AML-193 (cell line): ENCODE results near the gene NKAP.
"Not testable (repeated sequence)": the region's sequence is repeated elsewhere in the genome, so short reads cannot be mapped to it uniquely, and the experiment has no call there.

ENCODE experiments used
- DNase-seq, 2 experiments: peaks; one replicate each; lab custom pipeline; 2025; lab: John Stamatoyannopoulos, UW

NKAP gene

GRCh38 chrX:119943185-119943988 lies at the start of gene NKAP:
TSS of gene NKAP (minus strand) at chrX:119943751. CDS start at chrX:119943605, 146 bp downstream.
- DNase-seq = peak; percentile 73 to 78

DNA sequence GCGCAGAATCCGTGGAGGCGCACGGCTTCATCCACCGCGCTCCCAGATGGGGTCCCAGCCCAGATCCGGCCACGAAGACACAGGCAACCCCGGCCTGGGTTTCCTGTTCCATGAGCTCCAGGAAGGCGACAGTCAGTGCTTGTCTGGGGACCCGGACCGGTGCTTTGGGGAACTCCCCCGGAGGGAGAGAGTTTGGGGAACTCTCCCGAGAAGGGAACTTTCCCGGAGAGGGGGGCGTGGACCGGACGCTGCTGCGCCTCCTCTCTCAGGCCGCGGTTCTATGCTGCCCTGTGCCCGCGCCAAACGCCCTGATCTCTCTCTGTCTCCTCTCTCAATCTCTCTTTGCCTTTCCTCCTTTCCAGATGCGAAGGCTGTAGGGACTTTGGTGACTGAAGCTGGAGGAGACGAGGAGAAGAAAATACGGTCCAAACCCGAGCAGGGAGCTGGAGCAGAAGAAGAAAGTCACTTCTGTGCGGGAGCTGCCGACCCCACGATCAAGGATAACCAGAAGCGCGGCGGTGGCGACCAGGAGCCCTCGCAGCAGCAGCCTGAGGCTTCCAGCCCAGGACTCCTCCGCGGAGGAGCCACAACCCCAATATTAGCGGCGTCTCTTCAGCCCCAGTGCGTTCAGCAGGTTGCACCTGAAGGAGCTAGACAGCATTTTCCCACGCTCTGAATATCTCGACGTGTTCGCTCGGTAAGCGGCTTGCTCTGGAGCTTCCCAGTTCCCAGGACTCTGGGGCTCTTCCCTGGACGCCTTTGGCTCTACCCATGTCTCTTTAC lies 47.6 kb upstream of the NKAP start:
- DNase-seq = no peak

GRCh38 chrX:119990556-119991004 lies 47.0 kb upstream of the NKAP start:
- DNase-seq = no peak

GRCh38 chrX:119989905-119990555 lies 46.5 kb upstream of the NKAP start:
- DNase-seq = no peak

GRCh38 chrX:119986203-119986602 lies 42.7 kb upstream of the NKAP start:
- no peak for DNase-seq

DNA sequence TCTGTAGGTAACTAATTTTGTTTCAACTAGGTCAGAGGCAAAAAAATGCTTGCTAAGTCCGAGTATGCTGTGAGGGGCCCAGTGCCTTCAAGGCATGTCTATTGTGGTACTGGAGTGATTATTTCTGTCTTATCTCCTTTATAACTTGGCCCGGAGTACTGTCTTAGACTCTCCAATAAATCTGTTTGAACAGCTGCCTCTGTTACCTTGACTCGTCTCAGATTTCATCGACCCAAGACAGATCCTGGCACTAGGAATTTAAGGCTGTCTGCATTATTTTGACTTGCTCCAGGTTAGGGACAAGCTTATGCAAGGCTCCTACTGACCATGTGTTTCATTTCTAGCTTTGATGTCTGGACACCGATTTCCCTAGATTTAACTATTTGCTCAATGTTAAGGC lies 41.1 kb upstream of the NKAP start:
- no peak for DNase-seq

DNA sequence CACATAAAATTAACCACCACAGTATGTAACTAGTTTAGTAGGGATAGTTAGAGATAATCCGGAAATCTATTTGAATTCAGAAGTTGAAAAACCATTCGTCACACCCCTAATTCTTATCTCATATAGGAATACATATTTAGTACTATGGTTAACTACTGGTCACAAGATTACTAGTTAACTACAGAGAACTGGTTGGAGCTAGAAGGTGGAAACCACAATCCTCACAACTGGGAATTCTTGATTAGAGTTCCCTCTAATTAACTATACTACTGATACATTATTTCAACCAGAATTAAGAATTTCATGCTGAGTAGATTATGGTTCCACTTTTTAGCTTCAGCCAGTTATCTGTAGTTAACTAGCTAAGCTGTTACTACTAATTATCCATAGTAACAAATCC lies 39.9 kb upstream of the NKAP start:
- no peak for DNase-seq

DNA sequence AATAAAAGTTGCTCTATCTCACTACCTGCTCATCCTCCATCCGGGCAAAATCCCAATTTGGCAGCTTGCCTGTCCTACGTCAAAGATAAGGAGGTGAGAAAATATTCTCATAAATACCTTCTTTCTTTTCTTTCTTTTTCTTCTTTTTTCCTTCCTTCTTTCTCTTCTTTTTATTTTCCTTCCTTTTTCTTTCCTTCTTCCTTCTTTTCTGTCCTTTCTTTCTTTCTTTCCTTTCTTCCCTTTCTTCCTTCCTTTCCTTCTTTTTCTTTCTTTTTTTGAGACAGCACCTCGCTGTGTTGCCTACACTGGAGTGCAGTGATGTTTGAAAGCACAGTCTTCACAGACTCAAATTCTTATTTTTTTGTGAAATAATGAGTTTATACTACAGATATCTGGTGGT lies 38.6 kb upstream of the NKAP start:
- DNase-seq = no peak

DNA sequence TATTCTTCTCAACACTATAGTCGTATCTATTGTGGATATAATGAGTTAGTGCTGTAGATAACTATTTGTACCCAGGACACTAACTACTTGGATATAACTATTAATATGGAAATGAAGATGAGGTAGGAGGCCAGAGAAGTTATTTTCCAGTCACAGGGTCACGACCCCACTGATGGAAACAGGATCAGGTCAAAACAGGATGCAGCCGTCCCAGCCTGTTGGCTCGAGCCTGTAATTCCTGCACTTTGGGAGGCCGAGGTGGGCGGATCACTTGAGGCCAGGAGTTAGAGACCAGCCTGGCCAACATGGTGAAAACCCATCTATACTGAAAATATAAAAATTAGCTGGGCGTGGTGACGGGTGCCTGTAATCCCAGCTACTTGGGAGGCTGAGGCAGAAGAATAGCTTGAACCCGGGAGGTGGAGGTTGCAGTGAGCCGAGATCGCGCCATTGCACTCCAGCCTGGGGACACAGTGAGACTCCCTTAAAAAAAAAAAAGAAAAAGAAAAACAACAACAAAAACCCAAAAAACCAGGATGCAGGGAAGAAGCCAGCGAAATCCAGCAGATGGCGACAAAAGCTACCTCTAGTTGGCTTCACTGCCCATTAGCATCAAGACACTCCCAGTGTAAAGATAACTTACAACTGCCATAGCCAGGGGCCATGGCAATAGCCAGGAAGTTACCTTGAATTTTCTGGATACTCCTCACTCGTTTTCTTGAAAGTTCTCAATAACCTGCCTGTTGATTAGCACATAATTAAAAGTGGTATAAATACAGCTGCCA lies 37.9 kb upstream of the NKAP start:
- DNase-seq = peak; percentile 0 to 35

DNA sequence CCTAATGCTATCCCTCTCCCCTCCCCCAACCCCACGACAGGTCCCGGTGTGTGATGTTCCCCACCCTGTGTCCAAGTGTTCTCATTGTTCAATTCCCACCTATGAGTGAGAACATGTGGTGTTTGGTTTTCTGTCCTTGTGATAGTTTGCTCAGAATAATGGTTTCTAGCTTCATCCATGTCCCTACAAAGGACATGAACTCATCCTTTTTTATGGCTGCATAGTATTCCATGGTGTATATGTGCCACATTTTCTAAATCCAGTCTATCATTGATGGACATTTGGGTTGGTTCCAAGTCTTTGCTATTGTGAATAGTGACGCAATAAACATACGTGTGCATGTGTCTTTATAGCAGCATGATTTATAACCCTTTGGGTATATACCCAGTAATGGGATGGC lies 33.6 kb upstream of the NKAP start:
- not testable (repeated sequence) for DNase-seq

GRCh38 chrX:119971184-119971583 lies 27.6 kb upstream of the NKAP start:
- no peak for DNase-seq

DNA sequence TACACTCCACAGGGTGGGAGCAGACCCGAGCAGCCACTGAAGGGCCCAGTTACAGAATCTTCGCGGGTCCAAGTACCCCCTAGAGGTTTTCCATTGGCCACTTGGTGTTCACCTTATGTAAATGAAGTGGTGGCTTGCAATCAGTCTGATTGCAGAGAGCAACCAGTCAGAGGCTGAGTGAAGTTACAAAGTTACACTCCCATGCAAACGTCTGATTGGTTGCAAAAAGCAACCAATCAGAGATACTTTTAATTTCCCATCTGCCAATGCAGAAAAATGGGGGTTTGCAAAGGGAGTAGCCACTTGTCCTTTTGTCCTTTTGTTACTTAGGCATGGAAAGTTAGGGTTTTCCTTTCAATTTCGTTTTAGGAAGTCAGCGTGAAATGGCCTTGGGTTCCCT lies 27.0 kb upstream of the NKAP start:
- no peak for DNase-seq

DNA sequence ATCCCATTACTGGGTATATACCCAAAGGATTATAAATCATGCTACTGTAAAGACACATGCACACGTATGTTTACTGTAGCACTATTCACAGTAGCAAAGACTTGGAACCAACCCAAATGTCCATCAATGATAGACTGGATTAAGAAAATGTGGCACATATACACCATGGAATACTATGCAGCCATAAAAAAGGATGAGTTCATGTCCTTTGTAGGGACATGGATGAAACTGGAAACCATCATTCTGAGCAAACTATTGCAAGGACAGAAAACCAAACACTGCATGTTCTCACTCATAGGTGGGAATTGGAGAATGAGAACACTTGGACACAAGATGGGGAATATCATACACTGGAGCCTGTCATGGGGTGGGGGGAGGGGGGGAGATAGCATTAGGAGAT lies 23.3 kb upstream of the NKAP start:
- DNase-seq = not testable (repeated sequence)

DNA sequence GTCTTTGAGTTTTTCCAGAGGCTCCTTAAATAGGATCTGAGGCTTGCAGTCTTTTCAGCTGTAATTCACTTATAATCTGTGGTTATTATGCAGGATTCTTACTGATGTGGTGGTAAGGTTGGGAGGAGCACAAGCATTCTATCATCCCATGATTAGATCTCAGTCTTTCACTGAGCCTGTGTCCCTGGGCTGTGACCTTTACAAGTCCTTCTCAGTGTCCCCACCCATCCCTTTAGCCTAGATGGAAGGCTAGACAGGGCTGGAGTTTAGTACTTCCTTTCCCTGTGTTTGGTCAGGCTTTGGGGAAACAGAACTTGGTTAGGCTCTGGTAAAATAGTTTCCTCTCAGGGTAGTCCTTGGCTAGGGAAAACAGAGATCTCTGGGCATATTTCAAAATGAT lies 17.1 kb upstream of the NKAP start:
- DNase-seq = no peak

DNA sequence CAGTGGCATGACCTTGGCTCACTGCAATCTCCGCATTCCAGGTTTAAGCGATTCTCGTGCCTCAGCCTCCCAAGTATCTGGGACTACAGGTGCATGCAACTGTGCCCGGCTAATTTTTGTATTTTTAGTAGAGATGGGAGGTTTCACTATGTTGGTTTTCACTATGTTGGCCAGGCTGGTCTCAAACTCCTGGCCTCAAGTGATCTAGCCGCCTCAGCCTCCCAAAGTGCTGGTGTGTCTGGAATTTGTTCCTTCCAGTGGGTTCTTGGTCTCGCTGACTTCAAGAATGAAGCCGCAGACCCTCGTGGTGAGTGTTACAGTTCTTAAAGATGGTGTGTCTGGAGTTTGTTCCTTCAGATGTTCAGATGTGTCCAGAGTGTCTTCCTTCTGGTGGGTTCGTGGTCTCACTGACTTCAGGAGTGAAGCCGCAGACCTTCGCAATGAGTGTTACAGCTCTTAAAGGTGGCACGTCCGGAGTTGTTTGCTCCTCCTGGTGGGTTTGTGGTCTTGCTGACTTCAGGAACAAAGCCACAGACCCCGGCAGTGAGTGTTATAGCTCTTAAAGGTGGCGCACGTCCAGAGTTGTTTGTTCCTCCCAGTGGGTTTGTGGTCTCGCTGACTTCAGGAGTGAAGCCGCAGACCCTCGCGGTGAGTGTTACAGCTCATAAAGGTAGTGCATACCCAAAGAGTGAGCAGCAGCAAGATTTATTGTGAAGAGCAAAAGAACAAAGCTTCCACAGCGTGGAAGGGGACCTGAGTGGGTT lies 12.4 kb upstream of the NKAP start:
- DNase-seq = not testable (repeated sequence)

- DNase-seq = no peak
Observed at GRCh38 chrX:119954374-119954773, 10.8 kb upstream of the NKAP start.

DNA sequence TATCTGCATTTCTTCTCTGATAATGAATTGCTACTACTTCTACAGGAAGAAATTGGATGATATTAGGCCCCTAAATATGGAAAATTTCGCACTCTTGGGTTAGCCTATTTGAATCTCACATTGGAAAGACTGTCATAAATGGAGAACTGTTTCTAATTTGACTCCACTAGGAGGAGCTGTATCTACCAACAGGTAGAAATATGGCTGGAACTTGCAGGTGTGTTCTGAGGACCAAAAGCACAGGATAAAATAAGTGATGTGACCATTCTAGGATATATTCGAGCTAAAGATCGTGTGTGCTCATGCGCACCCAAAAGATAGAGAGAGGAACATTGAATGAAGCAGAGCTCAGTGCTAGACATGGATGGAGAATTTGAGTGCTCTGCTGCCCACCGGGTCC lies 4.8 kb upstream of the NKAP start:
- no peak for DNase-seq

GRCh38 chrX:119945481-119945880 lies 1.9 kb upstream of the NKAP start:
- DNase-seq = no peak

DNA sequence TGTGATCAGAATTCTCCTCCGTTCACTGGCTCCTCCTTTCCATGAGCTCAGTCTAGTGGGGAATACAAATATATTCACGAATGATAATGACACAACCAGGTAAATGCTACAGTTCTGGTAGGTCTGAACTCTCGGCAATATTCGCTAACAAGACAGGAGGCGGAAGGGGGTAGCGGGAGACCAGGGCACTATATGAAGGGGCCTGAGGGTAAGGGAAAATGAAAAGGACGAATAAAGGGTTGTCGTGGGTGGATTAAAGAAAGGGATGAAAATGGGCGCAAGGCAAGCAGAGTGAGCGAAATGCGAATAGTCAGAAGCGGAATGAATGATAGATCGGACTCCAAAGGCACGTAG lies 743 bp downstream of the NKAP start:
- no peak for DNase-seq

- no peak for DNase-seq
Observed at GRCh38 chrX:119942173-119942819, 1.3 kb downstream of the NKAP start.

DNA sequence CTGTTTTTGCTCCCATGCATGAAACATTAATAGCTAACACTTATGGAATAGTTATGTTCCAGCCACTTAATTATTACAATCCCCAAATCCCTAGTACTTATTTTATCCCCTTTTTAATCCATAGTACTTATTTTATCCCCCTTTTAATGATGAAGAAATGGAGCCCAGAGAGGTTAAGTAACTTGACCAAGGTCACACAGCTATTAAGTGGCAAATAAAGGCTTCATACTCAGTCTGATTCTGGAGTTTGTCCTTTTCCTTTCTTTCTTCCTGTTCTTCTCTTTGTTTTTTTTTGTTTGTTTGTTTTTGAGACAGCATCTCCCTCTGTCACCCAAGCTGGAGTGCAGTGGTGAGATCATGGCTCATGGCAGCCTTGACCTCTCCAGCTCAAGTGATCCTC lies 2.2 kb downstream of the NKAP start:
- DNase-seq = no peak
